HepG2 (cell line): Measurements from ENCODE around the gene IFRD1. TPM values are rescaled to one million over a fixed set of nuclear protein-coding genes. Genes with fewer than 3 reads are reported as not detected.
A peak's percentile ranks its signal among the peaks of the same experiment; 100 is the strongest.

Experiments used
- FOXC1 ChIP-seq: sonication (generic); formaldehyde crosslinking; IDR thresholded peaks from 2 replicates; pipeline ENCODE4 v1.8.0; 2022; ENCODE audit warnings: mild to moderate bottlenecking, missing genetic modification reagents, borderline replicate concordance
- NRL ChIP-seq: sonication (generic); formaldehyde crosslinking; IDR thresholded peaks from 2 replicates; pipeline ENCODE4 v1.5.0; 2020; ENCODE audit warnings: missing genetic modification reagents, mild to moderate bottlenecking, moderate library complexity, borderline replicate concordance
- PHF8 ChIP-seq: sonication (generic); formaldehyde crosslinking; IDR thresholded peaks from 2 replicates; pipeline ENCODE4 v1.5.0; 2020; ENCODE audit warnings: missing genetic modification reagents
- REXO4 ChIP-seq: sonication (generic); formaldehyde crosslinking; IDR thresholded peaks from 2 replicates; pipeline ENCODE4 v1.8.0; 2022; ENCODE audit warnings: missing genetic modification reagents, mild to moderate bottlenecking, borderline replicate concordance
- SIN3B ChIP-seq: fragments of 150-350 bp; IDR thresholded peaks from 2 replicates; pipeline ENCODE4 v1.6.1; 2014; ENCODE audit warnings: low read length
- ZNF205 ChIP-seq: IDR thresholded peaks from 2 replicates; pipeline ENCODE4 v1.6.1; 2018; ENCODE audit warnings: missing biosample characterization, missing genetic modification reagents
- ZNF569 ChIP-seq: sonication (generic); formaldehyde crosslinking; IDR thresholded peaks from 2 replicates; pipeline ENCODE4 v1.5.0; 2020; ENCODE audit warnings: mild to moderate bottlenecking, missing genetic modification reagents, moderate library complexity, borderline replicate concordance
- ZNF75D ChIP-seq: sonication (generic); formaldehyde crosslinking; IDR thresholded peaks from 2 replicates; pipeline ENCODE4 v1.8.1; 2023; ENCODE audit warnings: missing genetic modification reagents, mild to moderate bottlenecking, borderline replicate concordance
- ZSCAN20 ChIP-seq: sonication (generic); formaldehyde crosslinking; IDR thresholded peaks from 2 replicates; pipeline ENCODE4 v1.4.0; 2020; ENCODE audit warnings: missing genetic modification reagents, mild to moderate bottlenecking, borderline replicate concordance
- polyA plus RNA-seq, 8 experiments: library from polyadenylated mRNA; depleted of rRNA in 3 of 8; stranded (reverse) in 7 of 8; unstranded in 1 of 8; fragments of >200 nt; fragmentation: Illumina TruSeq in 4 of 8; extraction: Trizol in 4 of 8; gene quantifications; 2 replicates each; pipeline versions ENCODE4 v1.2.1 to v1.2.3, GENCODE V29; 2011 to 2016; ENCODE audit warnings: low read depth in 4 of 8, missing spikeins in 1 of 8, mixed read lengths in 1 of 8; ENCODE audit not compliant: insufficient read depth in 1 of 8
- total RNA-seq, 5 experiments: library from RNA; depleted of rRNA; stranded (reverse); fragments of >200 nt; fragmentation: Illumina TruSeq; extraction: Trizol; gene quantifications; 2 replicates each; pipeline ENCODE4 v1.2.3, GENCODE V29; 2016; ENCODE audit warnings: low read depth in 1 of 5
- TF ChIP-seq, protein P1 (sequence below): sonication (generic); formaldehyde crosslinking; IDR thresholded peaks from 2 replicates; pipeline ENCODE4 v1.8.1; 2022; ENCODE audit warnings: mild to moderate bottlenecking, missing genetic modification reagents
- TF ChIP-seq, protein P2 (sequence below): sonication (generic); formaldehyde crosslinking; IDR thresholded peaks from 2 replicates; pipeline ENCODE4 v1.8.1; 2023; ENCODE audit warnings: missing genetic modification reagents, inconsistent platforms, borderline replicate concordance
- TF ChIP-seq, protein P3 (sequence below): sonication (generic); formaldehyde crosslinking; IDR thresholded peaks from 2 replicates; pipeline ENCODE4 v1.5.1; 2020; ENCODE audit warnings: mild to moderate bottlenecking, missing genetic modification reagents
- TF ChIP-seq, protein P4 (sequence below): sonication (generic); formaldehyde crosslinking; IDR thresholded peaks from 2 replicates; pipeline ENCODE4 v1.8.0; 2022; ENCODE audit warnings: mild to moderate bottlenecking, missing genetic modification reagents
- TF ChIP-seq, protein P5 (sequence below): sonication (generic); formaldehyde crosslinking; IDR thresholded peaks from 2 replicates; pipeline ENCODE4 v1.5.0; 2020; ENCODE audit warnings: mild to moderate bottlenecking, missing genetic modification reagents
- TF ChIP-seq, protein P6 (sequence below), 2 experiments: fragments of 450-650 bp in 1 of 2; sonication (generic) in 1 of 2; formaldehyde crosslinking; IDR thresholded peaks; 2 replicates each; pipeline versions ENCODE4 v1.5.0 to v1.8.0; 2020 to 2022; ENCODE audit warnings: mild to moderate bottlenecking in 1 of 2, missing genetic modification reagents in 1 of 2
- TF ChIP-seq, protein P7 (sequence below): sonication (generic); formaldehyde crosslinking; IDR thresholded peaks from 2 replicates; pipeline ENCODE4 v1.5.0; 2020; ENCODE audit warnings: missing genetic modification reagents

The IFRD1 gene
- total and polyA plus RNA-seq, 2 of the 13 experiments (the other 11 are each of a cell fraction or from before 2014, with no cell fraction given), result 50.9 to 55.5 TPM

DNA sequence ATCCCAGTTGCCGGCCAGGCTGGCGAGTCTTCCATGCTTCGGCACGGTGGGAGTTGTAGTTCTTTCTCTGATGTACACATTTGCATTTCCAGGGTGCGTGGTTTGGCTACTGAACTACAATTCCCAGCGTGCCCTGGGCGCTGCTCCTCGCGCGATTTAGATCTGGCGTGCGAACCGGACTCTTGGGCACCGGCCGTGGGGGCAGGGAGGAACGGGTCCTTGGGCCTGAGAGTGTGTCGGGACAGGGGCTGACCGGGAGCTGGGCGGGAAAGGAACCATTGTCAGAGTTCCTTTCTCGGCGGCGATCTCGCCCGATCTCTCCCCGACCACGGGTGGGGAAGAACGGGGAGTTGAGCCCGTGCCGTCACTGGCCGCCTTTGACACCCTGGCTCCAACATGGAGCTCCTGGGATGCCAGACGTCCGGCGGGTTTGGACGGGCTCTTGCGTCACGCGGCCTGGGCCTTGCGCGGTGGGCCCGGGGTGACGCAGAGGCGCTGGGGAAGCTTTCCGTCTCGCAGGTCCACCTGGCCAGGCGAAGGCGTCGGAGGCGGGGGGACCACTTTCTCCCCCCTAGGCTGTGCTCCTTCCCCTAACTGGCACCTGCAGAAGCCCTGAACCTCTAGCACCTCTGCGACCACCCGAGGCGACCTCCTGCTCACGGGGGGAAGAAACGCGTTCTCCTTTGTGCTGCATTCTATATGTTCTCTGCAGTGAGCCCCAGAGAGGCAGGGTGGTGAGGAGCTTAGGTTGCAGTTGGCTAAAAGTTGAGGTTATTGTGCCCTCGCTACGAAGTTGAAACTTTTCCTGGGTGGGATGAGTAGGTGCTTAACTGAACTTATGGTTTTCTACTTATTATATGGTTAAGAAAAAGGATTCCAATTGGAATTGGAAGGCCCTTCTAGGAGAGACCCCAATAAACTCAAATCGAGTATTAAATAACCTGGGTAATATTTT lies 824 bp downstream of the IFRD1 start (continued):
- TF ChIP-seq, protein P1, sequence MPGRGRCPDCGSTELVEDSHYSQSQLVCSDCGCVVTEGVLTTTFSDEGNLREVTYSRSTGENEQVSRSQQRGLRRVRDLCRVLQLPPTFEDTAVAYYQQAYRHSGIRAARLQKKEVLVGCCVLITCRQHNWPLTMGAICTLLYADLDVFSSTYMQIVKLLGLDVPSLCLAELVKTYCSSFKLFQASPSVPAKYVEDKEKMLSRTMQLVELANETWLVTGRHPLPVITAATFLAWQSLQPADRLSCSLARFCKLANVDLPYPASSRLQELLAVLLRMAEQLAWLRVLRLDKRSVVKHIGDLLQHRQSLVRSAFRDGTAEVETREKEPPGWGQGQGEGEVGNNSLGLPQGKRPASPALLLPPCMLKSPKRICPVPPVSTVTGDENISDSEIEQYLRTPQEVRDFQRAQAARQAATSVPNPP (CRISPR knock-in tag), result no peak
- TF ChIP-seq, protein P2, sequence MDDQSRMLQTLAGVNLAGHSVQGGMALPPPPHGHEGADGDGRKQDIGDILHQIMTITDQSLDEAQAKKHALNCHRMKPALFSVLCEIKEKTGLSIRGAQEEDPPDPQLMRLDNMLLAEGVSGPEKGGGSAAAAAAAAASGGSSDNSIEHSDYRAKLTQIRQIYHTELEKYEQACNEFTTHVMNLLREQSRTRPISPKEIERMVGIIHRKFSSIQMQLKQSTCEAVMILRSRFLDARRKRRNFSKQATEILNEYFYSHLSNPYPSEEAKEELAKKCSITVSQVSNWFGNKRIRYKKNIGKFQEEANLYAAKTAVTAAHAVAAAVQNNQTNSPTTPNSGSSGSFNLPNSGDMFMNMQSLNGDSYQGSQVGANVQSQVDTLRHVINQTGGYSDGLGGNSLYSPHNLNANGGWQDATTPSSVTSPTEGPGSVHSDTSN, result no peak
- TF ChIP-seq, protein P3, sequence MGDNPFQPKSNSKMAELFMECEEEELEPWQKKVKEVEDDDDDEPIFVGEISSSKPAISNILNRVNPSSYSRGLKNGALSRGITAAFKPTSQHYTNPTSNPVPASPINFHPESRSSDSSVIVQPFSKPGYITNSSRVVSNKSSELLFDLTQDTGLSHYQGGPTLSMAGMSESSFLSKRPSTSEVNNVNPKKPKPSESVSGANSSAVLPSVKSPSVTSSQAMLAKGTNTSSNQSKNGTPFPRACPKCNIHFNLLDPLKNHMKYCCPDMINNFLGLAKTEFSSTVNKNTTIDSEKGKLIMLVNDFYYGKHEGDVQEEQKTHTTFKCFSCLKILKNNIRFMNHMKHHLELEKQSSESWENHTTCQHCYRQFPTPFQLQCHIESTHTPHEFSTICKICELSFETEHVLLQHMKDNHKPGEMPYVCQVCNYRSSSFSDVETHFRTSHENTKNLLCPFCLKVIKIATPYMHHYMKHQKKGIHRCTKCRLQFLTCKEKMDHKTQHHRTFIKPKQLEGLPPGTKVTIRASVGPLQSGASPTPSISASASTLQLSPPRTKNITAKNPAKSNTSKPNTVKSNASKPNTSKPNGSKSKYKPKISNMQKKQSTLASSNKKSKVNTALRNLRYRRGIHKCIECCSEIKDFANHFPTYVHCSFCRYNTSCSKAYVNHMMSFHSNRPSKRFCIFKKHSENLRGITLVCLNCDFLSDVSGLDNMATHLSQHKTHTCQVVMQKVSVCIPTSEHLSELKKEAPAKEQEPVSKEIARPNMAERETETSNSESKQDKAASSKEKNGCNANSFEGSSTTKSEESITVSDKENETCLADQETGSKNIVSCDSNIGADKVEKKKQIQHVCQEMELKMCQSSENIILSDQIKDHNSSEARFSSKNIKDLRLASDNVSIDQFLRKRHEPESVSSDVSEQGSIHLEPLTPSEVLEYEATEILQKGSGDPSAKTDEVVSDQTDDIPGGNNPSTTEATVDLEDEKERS (CRISPR knock-in tag), result no peak
- no peak for TF ChIP-seq REXO4 (CRISPR knock-in tag)
- TF ChIP-seq, protein P4, sequence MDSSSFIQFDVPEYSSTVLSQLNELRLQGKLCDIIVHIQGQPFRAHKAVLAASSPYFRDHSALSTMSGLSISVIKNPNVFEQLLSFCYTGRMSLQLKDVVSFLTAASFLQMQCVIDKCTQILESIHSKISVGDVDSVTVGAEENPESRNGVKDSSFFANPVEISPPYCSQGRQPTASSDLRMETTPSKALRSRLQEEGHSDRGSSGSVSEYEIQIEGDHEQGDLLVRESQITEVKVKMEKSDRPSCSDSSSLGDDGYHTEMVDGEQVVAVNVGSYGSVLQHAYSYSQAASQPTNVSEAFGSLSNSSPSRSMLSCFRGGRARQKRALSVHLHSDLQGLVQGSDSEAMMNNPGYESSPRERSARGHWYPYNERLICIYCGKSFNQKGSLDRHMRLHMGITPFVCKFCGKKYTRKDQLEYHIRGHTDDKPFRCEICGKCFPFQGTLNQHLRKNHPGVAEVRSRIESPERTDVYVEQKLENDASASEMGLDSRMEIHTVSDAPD (CRISPR knock-in tag), result 0 out of 2 replicates have a peak, but pooled peaks have one; percentile 37
- TF ChIP-seq PHF8 (CRISPR knock-in tag), result peak; percentile 89
- no peak for TF ChIP-seq FOXC1 (CRISPR knock-in tag)
- TF ChIP-seq, protein P5, sequence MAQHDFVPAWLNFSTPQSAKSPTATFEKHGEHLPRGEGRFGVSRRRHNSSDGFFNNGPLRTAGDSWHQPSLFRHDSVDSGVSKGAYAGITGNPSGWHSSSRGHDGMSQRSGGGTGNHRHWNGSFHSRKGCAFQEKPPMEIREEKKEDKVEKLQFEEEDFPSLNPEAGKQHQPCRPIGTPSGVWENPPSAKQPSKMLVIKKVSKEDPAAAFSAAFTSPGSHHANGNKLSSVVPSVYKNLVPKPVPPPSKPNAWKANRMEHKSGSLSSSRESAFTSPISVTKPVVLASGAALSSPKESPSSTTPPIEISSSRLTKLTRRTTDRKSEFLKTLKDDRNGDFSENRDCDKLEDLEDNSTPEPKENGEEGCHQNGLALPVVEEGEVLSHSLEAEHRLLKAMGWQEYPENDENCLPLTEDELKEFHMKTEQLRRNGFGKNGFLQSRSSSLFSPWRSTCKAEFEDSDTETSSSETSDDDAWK (CRISPR knock-in tag), result no peak
- TF ChIP-seq ZNF569 (CRISPR knock-in tag), result no peak
- TF ChIP-seq, protein P6, sequence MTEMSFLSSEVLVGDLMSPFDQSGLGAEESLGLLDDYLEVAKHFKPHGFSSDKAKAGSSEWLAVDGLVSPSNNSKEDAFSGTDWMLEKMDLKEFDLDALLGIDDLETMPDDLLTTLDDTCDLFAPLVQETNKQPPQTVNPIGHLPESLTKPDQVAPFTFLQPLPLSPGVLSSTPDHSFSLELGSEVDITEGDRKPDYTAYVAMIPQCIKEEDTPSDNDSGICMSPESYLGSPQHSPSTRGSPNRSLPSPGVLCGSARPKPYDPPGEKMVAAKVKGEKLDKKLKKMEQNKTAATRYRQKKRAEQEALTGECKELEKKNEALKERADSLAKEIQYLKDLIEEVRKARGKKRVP (CRISPR knock-in tag; IDR thresholded peaks at IDR 0.05), result peak in 1 of 2 experiments; percentile 92; a peak in 2 of 4 replicates
- no peak for TF ChIP-seq NRL
- TF ChIP-seq, protein P7, sequence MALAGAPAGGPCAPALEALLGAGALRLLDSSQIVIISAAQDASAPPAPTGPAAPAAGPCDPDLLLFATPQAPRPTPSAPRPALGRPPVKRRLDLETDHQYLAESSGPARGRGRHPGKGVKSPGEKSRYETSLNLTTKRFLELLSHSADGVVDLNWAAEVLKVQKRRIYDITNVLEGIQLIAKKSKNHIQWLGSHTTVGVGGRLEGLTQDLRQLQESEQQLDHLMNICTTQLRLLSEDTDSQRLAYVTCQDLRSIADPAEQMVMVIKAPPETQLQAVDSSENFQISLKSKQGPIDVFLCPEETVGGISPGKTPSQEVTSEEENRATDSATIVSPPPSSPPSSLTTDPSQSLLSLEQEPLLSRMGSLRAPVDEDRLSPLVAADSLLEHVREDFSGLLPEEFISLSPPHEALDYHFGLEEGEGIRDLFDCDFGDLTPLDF (CRISPR knock-in tag), result peak; percentile 29; the same call in 1 of the 2 replicates
- TF ChIP-seq ZSCAN20 (CRISPR knock-in tag), result no peak
- TF ChIP-seq ZNF75D (CRISPR knock-in tag), result no peak
- peak; percentile 59; the same call in 1 of the 2 replicates for TF ChIP-seq ZNF205 (CRISPR knock-in tag)
- no peak for TF ChIP-seq SIN3B
